ENCODE results near the gene ZNF524. TPM values are rescaled to one million over a fixed set of nuclear protein-coding genes. Genes with fewer than 3 reads are reported as not detected.

ZNF524 gene
- total and polyA plus RNA-seq, 9 of the 15 experiments (the other 6 are each of a cell fraction or from before 2014, with no cell fraction given) = 0.08 to 15.6 (median 2.9) TPM

- TF ChIP-seq ETS1 (conservative IDR thresholded peaks at IDR 0.05; ENCODE audit: control insufficient read depth, low read depth, low read length) (peak; percentile 54; the same call in 1 of the 2 replicates), GMEB1 (CRISPR knock-in tag; IDR thresholded peaks at IDR 0.05) (peak; percentile 58), HINFP (tag; conservative IDR thresholded peaks at IDR 0.05; ENCODE audit: low read depth) (no peak), CXXC5 (CRISPR knock-in tag; IDR thresholded peaks at IDR 0.05) (peak; percentile 81), ZNF586 (CRISPR knock-in tag; conservative IDR thresholded peaks at IDR 0.05) (no peak), RAD51 (IDR thresholded peaks at IDR 0.05; ENCODE audit: borderline replicate concordance, low read depth) (no peak), RERE (CRISPR knock-in tag; IDR thresholded peaks at IDR 0.05; ENCODE audit: borderline replicate concordance) (no peak), SMAD3 (CRISPR knock-in tag; conservative IDR thresholded peaks at IDR 0.05) (no peak), GATAD2B (IDR thresholded peaks at IDR 0.05; ENCODE audit: borderline replicate concordance) (no peak), FOXK2 (conservative IDR thresholded peaks at IDR 0.05 in 1 of 2, IDR thresholded peaks at IDR 0.05 in 1 of 2; ENCODE audit: low read depth in 2 of 2) (0 out of 4 replicates have a peak, but pooled peaks of 1 of the 2 experiments have one; percentile 10), PCBP1 (IDR thresholded peaks at IDR 0.05; ENCODE audit: low read depth, low read length, poor library complexity, severe bottlenecking) (peak; percentile 62)
Observed at GRCh38 chr19:55643003-55643886, 43.2 kb downstream of the ZNF524 start, which contains the start of gene ZNF581 (continued).
